HepG2 (cell line): ENCODE data around the gene SYTL1. TPM values are rescaled to one million over a fixed set of nuclear protein-coding genes. Genes with fewer than 3 reads are reported as not detected.
A peak's percentile ranks its signal among the peaks of the same experiment; 100 is the strongest.

Experiments
- AGO2 ChIP-seq: fragments of 200-400 bp; formaldehyde crosslinking; optimal IDR thresholded peaks from 2 replicates; pipeline ENCODE3; 2017; ENCODE audit warnings: mild to moderate bottlenecking, low read depth, low read length, moderate library complexity
- FOSL2 ChIP-seq: sonication (generic); formaldehyde crosslinking; IDR thresholded peaks from 2 replicates; pipeline ENCODE4 v1.4.0; 2020; ENCODE audit warnings: missing genetic modification reagents
- GATAD1 ChIP-seq: IDR thresholded peaks from 2 replicates; pipeline ENCODE4 v1.6.1; 2016; ENCODE audit warnings: missing genetic modification reagents, missing compliant biosample characterization
- MIER3 ChIP-seq: IDR thresholded peaks from 2 replicates; pipeline ENCODE4 v1.6.1; 2016; ENCODE audit warnings: missing compliant biosample characterization, borderline replicate concordance
- MTA1 ChIP-seq: sonication (generic); formaldehyde crosslinking; IDR thresholded peaks from 2 replicates; pipeline ENCODE4 v1.4.0; 2020; ENCODE audit warnings: missing genetic modification reagents, mild to moderate bottlenecking, borderline replicate concordance
- SMC3 ChIP-seq: IDR thresholded peaks from 2 replicates; pipeline ENCODE4 v1.6.1; 2011; ENCODE audit warnings: low read length, improper control_type of control experiment
- SOX5 ChIP-seq: IDR thresholded peaks from 2 replicates; pipeline ENCODE4 v1.6.1; 2016; ENCODE audit warnings: borderline replicate concordance
- TBX3 ChIP-seq: fragments of 450-650 bp; IDR thresholded peaks from 2 replicates; pipeline ENCODE4 v1.6.1; 2017; ENCODE audit warnings: antibody characterized with exemption, mild to moderate bottlenecking, inconsistent platforms, borderline replicate concordance
- TFE3 ChIP-seq: IDR thresholded peaks from 2 replicates; pipeline ENCODE4 v1.6.1; 2016
- ZFP36 ChIP-seq: fragments of 150-350 bp; IDR thresholded peaks from 2 replicates; pipeline ENCODE4 v1.6.1; 2018; ENCODE audit warnings: borderline replicate concordance, low read length, low read depth; ENCODE audit not compliant: partially characterized antibody
- ZMYM2 ChIP-seq: sonication (generic); formaldehyde crosslinking; IDR thresholded peaks from 2 replicates; pipeline ENCODE4 v1.8.0; 2022; ENCODE audit warnings: mild to moderate bottlenecking, missing genetic modification reagents
- ZNF251 ChIP-seq: sonication (generic); formaldehyde crosslinking; IDR thresholded peaks from 2 replicates; pipeline ENCODE4 v1.9.0; 2021; ENCODE audit warnings: mild to moderate bottlenecking, missing genetic modification reagents
- ZNF282 ChIP-seq: fragments of 450-650 bp; IDR thresholded peaks from 2 replicates; pipeline ENCODE4 v1.6.1; 2018; ENCODE audit not compliant: partially characterized antibody
- ZNF431 ChIP-seq: sonication (generic); formaldehyde crosslinking; IDR thresholded peaks from 2 replicates; pipeline ENCODE4 v1.9.0; 2022; ENCODE audit warnings: missing genetic modification reagents, low read depth, mild to moderate bottlenecking, borderline replicate concordance
- ZNF607 ChIP-seq: sonication (generic); formaldehyde crosslinking; IDR thresholded peaks from 2 replicates; pipeline ENCODE4 v1.5.1; 2020; ENCODE audit warnings: missing genetic modification reagents, mild to moderate bottlenecking, borderline replicate concordance
- ZNF784 ChIP-seq: sonication (generic); formaldehyde crosslinking; IDR thresholded peaks from 2 replicates; pipeline ENCODE4 v1.5.1; 2020; ENCODE audit warnings: missing genetic modification reagents, mild to moderate bottlenecking, borderline replicate concordance
- ZSCAN31 ChIP-seq: sonication (generic); formaldehyde crosslinking; IDR thresholded peaks from 2 replicates; pipeline ENCODE4 v1.5.0; 2020; ENCODE audit warnings: low read depth, mild to moderate bottlenecking, missing genetic modification reagents
- polyA plus RNA-seq, 8 experiments: library from polyadenylated mRNA; depleted of rRNA in 3 of 8; stranded (reverse) in 7 of 8; unstranded in 1 of 8; fragments of >200 nt; fragmentation: Illumina TruSeq in 4 of 8; extraction: Trizol in 4 of 8; gene quantifications; 2 replicates each; pipeline versions ENCODE4 v1.2.1 to v1.2.3, GENCODE V29; 2011 to 2016; ENCODE audit warnings: low read depth in 4 of 8, missing spikeins in 1 of 8, mixed read lengths in 1 of 8; ENCODE audit not compliant: insufficient read depth in 1 of 8
- total RNA-seq, 5 experiments: library from RNA; depleted of rRNA; stranded (reverse); fragments of >200 nt; fragmentation: Illumina TruSeq; extraction: Trizol; gene quantifications; 2 replicates each; pipeline ENCODE4 v1.2.3, GENCODE V29; 2016; ENCODE audit warnings: low read depth in 1 of 5
- TF ChIP-seq, protein P1 (sequence below): sonication (generic); formaldehyde crosslinking; IDR thresholded peaks from 2 replicates; pipeline ENCODE4 v1.4.0; 2020; ENCODE audit warnings: missing genetic modification reagents
- TF ChIP-seq, protein P2 (sequence below): sonication (generic); formaldehyde crosslinking; conservative IDR thresholded peaks from 2 replicates; pipeline ENCODE4 v1.8.0; 2022; ENCODE audit warnings: mild to moderate bottlenecking, moderate library complexity, missing genetic modification reagents

Gene SYTL1
- total and polyA plus RNA-seq, 2 of the 13 experiments (the other 11 are each of a cell fraction or from before 2014, with no cell fraction given) = 11.1 to 17.8 TPM

- TF ChIP-seq, protein P1, sequence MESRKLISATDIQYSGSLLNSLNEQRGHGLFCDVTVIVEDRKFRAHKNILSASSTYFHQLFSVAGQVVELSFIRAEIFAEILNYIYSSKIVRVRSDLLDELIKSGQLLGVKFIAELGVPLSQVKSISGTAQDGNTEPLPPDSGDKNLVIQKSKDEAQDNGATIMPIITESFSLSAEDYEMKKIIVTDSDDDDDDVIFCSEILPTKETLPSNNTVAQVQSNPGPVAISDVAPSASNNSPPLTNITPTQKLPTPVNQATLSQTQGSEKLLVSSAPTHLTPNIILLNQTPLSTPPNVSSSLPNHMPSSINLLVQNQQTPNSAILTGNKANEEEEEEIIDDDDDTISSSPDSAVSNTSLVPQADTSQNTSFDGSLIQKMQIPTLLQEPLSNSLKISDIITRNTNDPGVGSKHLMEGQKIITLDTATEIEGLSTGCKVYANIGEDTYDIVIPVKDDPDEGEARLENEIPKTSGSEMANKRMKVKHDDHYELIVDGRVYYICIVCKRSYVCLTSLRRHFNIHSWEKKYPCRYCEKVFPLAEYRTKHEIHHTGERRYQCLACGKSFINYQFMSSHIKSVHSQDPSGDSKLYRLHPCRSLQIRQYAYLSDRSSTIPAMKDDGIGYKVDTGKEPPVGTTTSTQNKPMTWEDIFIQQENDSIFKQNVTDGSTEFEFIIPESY (CRISPR knock-in tag) = peak; percentile 68; the same call in 1 of the 2 replicates
- TF ChIP-seq ZMYM2 (CRISPR knock-in tag) (no peak), ZNF431 (CRISPR knock-in tag) (no peak), ZNF282 (no peak), ZNF784 (CRISPR knock-in tag) (peak; percentile 66; the same call in 1 of the 2 replicates), AGO2 (peak; percentile 63), TFE3 (no peak), GATAD1 (CRISPR knock-in tag) (peak; percentile 98), MTA1 (CRISPR knock-in tag) (peak; percentile 53), SMC3 (no peak; the same call in 1 of the 2 replicates), ZFP36 (no peak), SOX5 (CRISPR knock-in tag) (no peak; the same call in 1 of the 2 replicates), ZNF251 (CRISPR knock-in tag) (no peak), ZNF607 (peak; percentile 72; the same call in 1 of the 2 replicates), TBX3 (peak; percentile 67; the same call in 1 of the 2 replicates), ZSCAN31 (peak; percentile 96), FOSL2 (CRISPR knock-in tag) (peak; percentile 62), MIER3 (CRISPR knock-in tag) (peak; percentile 95)
- TF ChIP-seq, protein P2, sequence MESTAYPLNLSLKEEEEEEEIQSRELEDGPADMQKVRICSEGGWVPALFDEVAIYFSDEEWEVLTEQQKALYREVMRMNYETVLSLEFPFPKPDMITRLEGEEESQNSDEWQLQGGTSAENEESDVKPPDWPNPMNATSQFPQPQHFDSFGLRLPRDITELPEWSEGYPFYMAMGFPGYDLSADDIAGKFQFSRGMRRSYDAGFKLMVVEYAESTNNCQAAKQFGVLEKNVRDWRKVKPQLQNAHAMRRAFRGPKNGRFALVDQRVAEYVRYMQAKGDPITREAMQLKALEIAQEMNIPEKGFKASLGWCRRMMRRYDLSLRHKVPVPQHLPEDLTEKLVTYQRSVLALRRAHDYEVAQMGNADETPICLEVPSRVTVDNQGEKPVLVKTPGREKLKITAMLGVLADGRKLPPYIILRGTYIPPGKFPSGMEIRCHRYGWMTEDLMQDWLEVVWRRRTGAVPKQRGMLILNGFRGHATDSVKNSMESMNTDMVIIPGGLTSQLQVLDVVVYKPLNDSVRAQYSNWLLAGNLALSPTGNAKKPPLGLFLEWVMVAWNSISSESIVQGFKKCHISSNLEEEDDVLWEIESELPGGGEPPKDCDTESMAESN (CRISPR knock-in tag) = peak; percentile 95
Measured at GRCh38 chr1:27321813-27322568, 19.8 kb upstream of the SYTL1 start, which contains the start of gene TMEM222 (continued).
